Upper lobe of left lung (tissue), 6 donors: ENCODE data around the gene CGAS. TPM values are rescaled to one million over a fixed set of nuclear protein-coding genes. Genes with fewer than 3 reads are reported as not detected.

Experiments
- ATAC-seq, 2 donors: fragments of 200-7000 bp; cut with Tn5 transposase; one replicate each; pipeline ENCODE4 v1.9.1; 2022; ENCODE audit warnings: mild to moderate bottlenecking in 2 of 2, moderate library complexity in 2 of 2; ENCODE audit not compliant: low FRiP score in 2 of 2
- DNase-seq, 2 donors: peaks; one replicate each; pipeline ENCODE4 v3.0.0-alpha.2; 2019 to 2020
- H3K27ac ChIP-seq, 4 donors: fragments of 200-600 bp; sonication (generic); one replicate each; pipeline ENCODE4 v1.5.1; 2016 to 2019
- H3K27me3 ChIP-seq, 4 donors: fragments of 200-600 bp; sonication (generic); one replicate each; pipeline ENCODE4 v1.5.1; 2017 to 2019
- H3K36me3 ChIP-seq, 4 donors: fragments of 200-600 bp; sonication (generic); one replicate each; pipeline ENCODE4 v1.5.1; 2016 to 2019
- H3K4me1 ChIP-seq, 4 donors: fragments of 200-600 bp; sonication (generic); one replicate each; pipeline ENCODE4 v1.5.1; 2018 to 2019
- H3K4me3 ChIP-seq, 4 donors: fragments of 200-600 bp; sonication (generic); one replicate each; pipeline ENCODE4 v1.5.1; 2017 to 2019; ENCODE audit warnings: mild to moderate bottlenecking in 2 of 4, moderate library complexity in 1 of 4
- H3K9me3 ChIP-seq, 4 donors: fragments of 200-600 bp; sonication (generic); one replicate each; pipeline ENCODE4 v1.5.1; 2018 to 2019
- EP300 ChIP-seq, 4 donors: sonication (generic); formaldehyde crosslinking; IDR thresholded peaks; one replicate each; pipeline ENCODE4 v1.5.1; 2017; ENCODE audit warnings: antibody characterized with exemption in 4 of 4, control low read depth in 2 of 4
- POLR2A ChIP-seq, 4 donors: fragments of 450-650 bp; IDR thresholded peaks; one replicate each; pipeline ENCODE4 v1.5.1; 2016 to 2017; ENCODE audit warnings: antibody characterized with exemption in 4 of 4, mild to moderate bottlenecking in 2 of 4
- POLR2AphosphoS5 ChIP-seq, 2 donors: sonication (generic); formaldehyde crosslinking; IDR thresholded peaks; one replicate each; pipeline ENCODE4 v1.5.1; 2017; ENCODE audit warnings: antibody characterized with exemption in 2 of 2
- WGBS, 2 donors: methylation state at CpG; one replicate each; pipeline ENCODE4 v1.1.5; 2017 to 2018; 5-methylcytosine and 5-hydroxymethylcytosine counted together
- total RNA-seq, 6 donors: library from RNA; depleted of rRNA in 4 of 6; stranded (reverse); fragments of >200 nt in 4 of 6; gene quantifications; one replicate each; pipeline versions ENCODE4 v1.1.0 to v1.2.1, GENCODE V29; 2016 to 2021
- TF ChIP-seq, protein P1 (sequence below), 6 experiments: fragments of 450-650 bp in 4 of 6; fragments of 200-600 bp in 2 of 6; sonication (generic) in 2 of 6; IDR thresholded peaks; one replicate each; pipeline ENCODE4 v1.5.1; 2016 to 2019; ENCODE audit warnings: antibody characterized with exemption in 6 of 6
- donor health status: DM: no; HTN: no; CAD: no; lungs with moderate emphysema.
- donor health status: DM: no; HTN: yes; CAD: no; lungs with severe emphysema.

CGAS gene
- total RNA-seq, 6 donors from 2014 or later, result 4.9 to 15.7 (median 9.0) TPM

DNA sequence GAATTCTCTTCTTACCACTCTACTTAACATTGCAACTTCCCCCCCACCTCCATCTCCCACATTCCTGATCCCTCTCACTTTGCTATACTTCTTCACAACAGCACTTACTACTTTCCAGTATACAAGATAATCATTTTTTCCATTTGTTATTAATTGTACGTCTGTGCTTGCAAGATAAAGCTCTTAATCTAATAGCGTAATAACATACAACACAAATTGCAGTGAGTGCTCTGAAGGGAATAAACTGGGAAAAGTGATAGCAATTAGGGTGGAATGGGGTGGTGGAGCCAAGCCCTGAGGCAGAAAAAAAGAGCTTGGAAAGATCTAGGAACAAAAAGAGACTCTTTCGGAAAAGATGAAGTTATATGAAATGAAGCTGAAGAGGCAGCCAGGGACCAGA lies 8.5 kb downstream of the CGAS start:
- peaks cover 0 to 38% (median 10%) of the 10 kb centered on the region in 4 donors for H3K36me3 ChIP-seq

DNA sequence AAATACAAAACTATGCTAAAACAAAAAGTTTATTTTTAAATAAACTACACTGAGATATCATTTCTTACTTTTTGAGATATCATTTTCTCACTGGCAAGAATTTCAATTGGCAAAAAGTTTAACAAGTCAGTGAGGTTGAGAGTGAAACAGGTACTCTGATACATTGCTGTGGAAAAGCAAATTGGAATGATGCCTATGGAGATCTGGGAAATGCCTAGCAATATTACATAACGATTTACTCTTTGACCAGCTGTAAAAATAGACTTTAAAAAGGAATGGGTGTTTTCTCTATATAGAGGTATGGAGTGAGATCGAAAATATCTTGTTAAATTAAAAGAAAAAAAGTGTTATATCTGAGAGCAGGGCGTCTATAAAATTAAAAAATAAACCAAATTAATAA lies 16.9 kb downstream of the CGAS start:
- Histone ChIP-seq H3K4me3 (no peak overlapping the region), H3K36me3 (peaks cover 0 to 64% (median 28%) of the 10 kb centered on the region in 4 donors), H3K9me3 (no peaks in the 10 kb centered on the region), H3K27me3 (no peaks in the 10 kb centered on the region), H3K27ac (no peak overlapping the region), H3K4me1 (no peaks in the 10 kb centered on the region)
- DNase-seq, result no peak
- ATAC-seq, result no peak
- 94 to 95% methylated on average over 3 of the region's 3 CpGs for WGBS, 2 donors
- TF ChIP-seq EP300 (IDR thresholded peaks at IDR 0.05), result no peak
- no peak for TF ChIP-seq POLR2AphosphoS5 (IDR thresholded peaks at IDR 0.05)
- TF ChIP-seq, protein P1, sequence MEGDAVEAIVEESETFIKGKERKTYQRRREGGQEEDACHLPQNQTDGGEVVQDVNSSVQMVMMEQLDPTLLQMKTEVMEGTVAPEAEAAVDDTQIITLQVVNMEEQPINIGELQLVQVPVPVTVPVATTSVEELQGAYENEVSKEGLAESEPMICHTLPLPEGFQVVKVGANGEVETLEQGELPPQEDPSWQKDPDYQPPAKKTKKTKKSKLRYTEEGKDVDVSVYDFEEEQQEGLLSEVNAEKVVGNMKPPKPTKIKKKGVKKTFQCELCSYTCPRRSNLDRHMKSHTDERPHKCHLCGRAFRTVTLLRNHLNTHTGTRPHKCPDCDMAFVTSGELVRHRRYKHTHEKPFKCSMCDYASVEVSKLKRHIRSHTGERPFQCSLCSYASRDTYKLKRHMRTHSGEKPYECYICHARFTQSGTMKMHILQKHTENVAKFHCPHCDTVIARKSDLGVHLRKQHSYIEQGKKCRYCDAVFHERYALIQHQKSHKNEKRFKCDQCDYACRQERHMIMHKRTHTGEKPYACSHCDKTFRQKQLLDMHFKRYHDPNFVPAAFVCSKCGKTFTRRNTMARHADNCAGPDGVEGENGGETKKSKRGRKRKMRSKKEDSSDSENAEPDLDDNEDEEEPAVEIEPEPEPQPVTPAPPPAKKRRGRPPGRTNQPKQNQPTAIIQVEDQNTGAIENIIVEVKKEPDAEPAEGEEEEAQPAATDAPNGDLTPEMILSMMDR (IDR thresholded peaks at IDR 0.05), result no peak
- no peak for TF ChIP-seq POLR2A (IDR thresholded peaks at IDR 0.05)

More for the DNA sequence above, 8.5 kb downstream of the CGAS start:
- no peaks in the 10 kb centered on the region for H3K27me3 ChIP-seq
- H3K27ac ChIP-seq, result no peak overlapping the region
- no peak overlapping the region for H3K4me3 ChIP-seq
- DNase-seq, result no peak
- WGBS, 2 donors, result 92 to 93% methylated on average over 3 of the region's 3 CpGs
- no peaks in the 10 kb centered on the region for H3K9me3 ChIP-seq
- peaks cover 0 to 2% (median 0%) of the 10 kb centered on the region in 4 donors for H3K4me1 ChIP-seq
- ATAC-seq, result no peak
- TF ChIP-seq, protein P1 (IDR thresholded peaks at IDR 0.05), result no peak
- no peak for TF ChIP-seq POLR2AphosphoS5 (IDR thresholded peaks at IDR 0.05)
- no peak for TF ChIP-seq POLR2A (IDR thresholded peaks at IDR 0.05)
- TF ChIP-seq EP300 (IDR thresholded peaks at IDR 0.05), result no peak

GRCh38 chr6:73421534-73421933 lies 30.6 kb downstream of the CGAS start:
- WGBS, 2 donors, result 88 to 93% methylated on average over 2 of the region's 2 CpGs
- H3K4me1 ChIP-seq, result no peaks in the 10 kb centered on the region
- no peaks in the 10 kb centered on the region for H3K9me3 ChIP-seq
- peak overlapping the region in 1 of 4 donors; percentile 68 for H3K27ac ChIP-seq
- H3K27me3 ChIP-seq, result no peaks in the 10 kb centered on the region
- no peak for DNase-seq
- TF ChIP-seq POLR2A (IDR thresholded peaks at IDR 0.05), result no peak
- TF ChIP-seq, protein P1 (IDR thresholded peaks at IDR 0.05), result no peak
- TF ChIP-seq POLR2AphosphoS5 (IDR thresholded peaks at IDR 0.05), result no peak
- no peak for TF ChIP-seq EP300 (IDR thresholded peaks at IDR 0.05)
- H3K36me3 ChIP-seq, result peaks cover 0 to 42% (median 3%) of the 10 kb centered on the region in 4 donors
- no peak for ATAC-seq
- no peak overlapping the region for H3K4me3 ChIP-seq

DNA sequence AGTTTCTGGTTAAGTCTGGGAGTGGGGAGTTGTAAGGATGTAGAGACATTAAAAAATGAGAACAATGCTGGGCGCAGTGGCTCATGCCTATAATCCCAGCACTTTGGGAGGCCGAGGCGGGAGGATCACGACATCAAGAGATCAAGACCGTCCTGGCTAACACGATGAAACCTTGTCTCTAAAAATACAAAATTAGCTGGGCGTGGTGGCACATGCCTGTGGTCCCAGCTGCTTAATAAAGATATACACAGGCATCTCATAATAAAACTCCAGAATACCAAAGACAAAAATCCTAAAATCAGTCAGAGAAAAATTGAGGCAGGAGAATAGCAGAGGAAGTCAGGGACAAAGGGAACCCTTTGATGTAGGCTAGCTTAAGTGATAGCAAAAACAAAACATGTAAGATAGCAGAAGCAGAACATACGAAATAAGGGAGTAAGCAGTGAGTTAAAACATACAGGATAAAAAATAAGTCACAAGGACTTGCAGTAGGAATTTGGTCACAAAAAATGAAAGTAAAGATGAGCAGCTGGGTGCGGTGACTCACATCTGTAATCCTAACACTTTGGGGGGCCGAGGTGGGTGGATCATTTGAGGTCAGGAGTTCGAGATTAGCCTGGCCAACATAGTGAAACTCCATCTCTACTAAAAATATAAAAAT lies 33.9 kb downstream of the CGAS start:
- H3K36me3 ChIP-seq, result peaks cover 0 to 19% (median 3%) of the 10 kb centered on the region in 4 donors
- H3K27me3 ChIP-seq, result no peaks in the 10 kb centered on the region
- no peak for ATAC-seq
- H3K4me3 ChIP-seq, result no peak overlapping the region
- 92 to 93% methylated on average over 11 of the region's 11 CpGs for WGBS, 2 donors
- H3K27ac ChIP-seq, result no peak overlapping the region
- DNase-seq, result no peak
- H3K4me1 ChIP-seq, result no peaks in the 10 kb centered on the region
- TF ChIP-seq, protein P1 (IDR thresholded peaks at IDR 0.05), result no peak
- TF ChIP-seq POLR2AphosphoS5 (IDR thresholded peaks at IDR 0.05), result no peak
- no peak for TF ChIP-seq EP300 (IDR thresholded peaks at IDR 0.05)
- TF ChIP-seq POLR2A (IDR thresholded peaks at IDR 0.05), result no peak
- no peaks in the 10 kb centered on the region for H3K9me3 ChIP-seq

- no peaks in the 10 kb centered on the region for H3K27me3 ChIP-seq
- DNase-seq (no peak), ATAC-seq (no peak)
- H3K4me3 ChIP-seq, result no peak overlapping the region
- peaks cover 0 to 2% (median 0%) of the 10 kb centered on the region in 4 donors for H3K36me3 ChIP-seq
- no peaks in the 10 kb centered on the region for H3K9me3 ChIP-seq
- 74 to 82% methylated on average over 3 of the region's 3 CpGs for WGBS, 2 donors
- no peak for TF ChIP-seq POLR2A (IDR thresholded peaks at IDR 0.05)
- no peak for TF ChIP-seq POLR2AphosphoS5 (IDR thresholded peaks at IDR 0.05)
- no peak for TF ChIP-seq EP300 (IDR thresholded peaks at IDR 0.05)
- TF ChIP-seq, protein P1 (IDR thresholded peaks at IDR 0.05), result no peak
- no peaks in the 10 kb centered on the region for H3K4me1 ChIP-seq
- H3K27ac ChIP-seq, result no peak overlapping the region
These were observed 39.0 kb downstream of the CGAS start for GRCh38 chr6:73413102-73413501.
